Testis (tissue), 3 donors: ENCODE measurements around the gene RTN4IP1. TPM values are rescaled to one million over a fixed set of nuclear protein-coding genes. Genes with fewer than 3 reads are reported as not detected.

Source experiments
- DNase-seq: peaks from one replicate; pipeline ENCODE4 v3.0.0-alpha.2; 2019
- H3K27ac ChIP-seq, 2 donors: fragments of 200-600 bp; sonication (generic); one replicate each; pipeline ENCODE4 v1.5.1; 2019
- H3K27me3 ChIP-seq: fragments of 200-600 bp; sonication (generic); one replicate; pipeline ENCODE4 v1.5.1; 2019
- H3K36me3 ChIP-seq: fragments of 200-600 bp; sonication (generic); one replicate; pipeline ENCODE4 v1.5.1; 2017; ENCODE audit warnings: low read depth; ENCODE audit errors: missing control alignments
- H3K4me1 ChIP-seq: fragments of 200-600 bp; sonication (generic); one replicate; pipeline ENCODE4 v1.5.1; 2019
- H3K4me3 ChIP-seq, 2 donors: fragments of 200-600 bp; sonication (generic); one replicate each; pipeline ENCODE4 v1.5.1; 2017 to 2019
- H3K9me3 ChIP-seq: fragments of 200-600 bp; sonication (generic); one replicate; pipeline ENCODE4 v1.5.1; 2017
- CTCF ChIP-seq, 3 experiments: fragments of 450-650 bp in 2 of 3; fragments of 200-600 bp in 1 of 3; sonication (generic) in 1 of 3; IDR thresholded peaks; one replicate each; pipeline ENCODE4 v1.5.1; 2016 to 2019; ENCODE audit warnings: antibody characterized with exemption in 3 of 3, mild to moderate bottlenecking in 2 of 3, moderate library complexity in 1 of 3
- POLR2A ChIP-seq: fragments of 450-650 bp; IDR thresholded peaks from one replicate; pipeline ENCODE4 v1.6.1; 2017; ENCODE audit warnings: antibody characterized with exemption, mild to moderate bottlenecking, moderate library complexity
- WGBS, 2 donors: methylation state at CpG; one replicate each; pipeline ENCODE4 v1.1.5; 2018; 5-methylcytosine and 5-hydroxymethylcytosine counted together
- intact Hi-C: fragments of 100-400 bp; cut with DNase I; formaldehyde crosslinking; loops from one replicate; pipeline ENCODE4 v1.15.1; 2023; ENCODE audit warnings: low total_unique reads
- polyA plus RNA-seq: library from polyadenylated mRNA; stranded (reverse); fragments of 350-450 nt; fragmentation: Illumina TruSeq; extraction: RNeasy Lipid Tissue Mini Kit (QIAGEN cat#74804); gene quantifications from one replicate; pipeline ENCODE4 v1.2.3, GENCODE V29; 2014; ENCODE audit warnings: low read depth, low replicate concordance; ENCODE audit not compliant: insufficient read depth
- total RNA-seq, 2 donors: library from RNA; depleted of rRNA; stranded (reverse); fragments of >200 nt; gene quantifications; one replicate each; pipeline ENCODE4 v1.2.3, GENCODE V29; 2016

Gene RTN4IP1
- total and polyA plus RNA-seq, 3 donors from 2014 or later = 9.8 to 9.9 (median 9.9) TPM

DNA sequence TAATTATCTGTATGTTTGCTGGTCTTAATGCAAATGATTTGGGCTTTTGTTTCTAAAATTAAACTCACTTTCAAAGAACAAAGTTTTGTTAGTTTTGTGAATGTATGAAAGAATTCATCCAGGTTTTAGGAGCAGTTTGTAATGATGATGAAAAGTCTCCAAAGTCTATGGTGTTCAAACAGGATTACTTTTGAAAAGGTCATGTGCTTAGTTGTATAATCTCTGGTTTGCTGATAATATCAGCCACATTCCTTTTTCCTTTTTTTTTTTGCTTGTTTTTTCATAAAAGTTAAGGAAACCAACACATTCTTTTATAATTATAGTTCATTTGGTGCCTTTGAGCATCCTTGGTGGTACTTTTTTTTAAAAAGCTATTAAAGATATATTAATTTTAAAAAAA lies 88.9 kb downstream of the RTN4IP1 start:
- H3K27ac ChIP-seq = no peak overlapping the region
- no peaks in the 10 kb centered on the region for H3K9me3 ChIP-seq
- no peak overlapping the region for H3K4me3 ChIP-seq
- no peaks in the 10 kb centered on the region for H3K27me3 ChIP-seq
- H3K36me3 ChIP-seq = no peaks in the 10 kb centered on the region
- no peaks in the 10 kb centered on the region for H3K4me1 ChIP-seq
- intact Hi-C loops = no loop called here
- no peak for DNase-seq
- TF ChIP-seq POLR2A (no peak), CTCF (IDR thresholded peaks at IDR 0.05) (no peak)

DNA sequence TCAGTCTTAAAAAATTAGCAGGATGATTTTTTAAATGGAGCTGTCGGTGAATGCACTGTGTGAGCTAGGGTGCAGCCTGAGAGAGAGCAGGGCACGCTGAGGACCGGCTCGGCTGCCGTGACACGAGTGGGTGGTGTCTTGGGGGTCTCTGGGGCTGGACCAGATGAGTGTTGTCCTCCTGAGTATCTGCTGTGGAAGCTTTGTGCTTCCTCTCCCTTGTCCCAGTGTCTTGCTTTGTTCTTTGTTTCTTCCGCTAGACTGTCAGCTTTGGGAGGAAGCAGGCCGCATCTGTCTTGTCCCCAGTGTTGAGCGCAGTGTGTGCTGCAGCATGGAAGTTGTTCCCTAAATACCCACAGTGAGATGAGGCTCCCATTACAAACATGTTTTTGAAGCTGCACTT lies 89.4 kb downstream of the RTN4IP1 start:
- 81 to 83% methylated on average over 9 of the region's 9 CpGs for WGBS, 2 donors
- intact Hi-C loops = no loop called here
- TF ChIP-seq CTCF (IDR thresholded peaks at IDR 0.05) (no peak), POLR2A (no peak)
- no peaks in the 10 kb centered on the region for H3K4me1 ChIP-seq
- H3K27ac ChIP-seq = no peak overlapping the region
- DNase-seq = no peak
- H3K36me3 ChIP-seq = no peaks in the 10 kb centered on the region
- no peaks in the 10 kb centered on the region for H3K27me3 ChIP-seq
- H3K9me3 ChIP-seq = no peaks in the 10 kb centered on the region
- H3K4me3 ChIP-seq = no peak overlapping the region

- Histone ChIP-seq H3K9me3 (no peaks in the 10 kb centered on the region), H3K27ac (no peak overlapping the region), H3K4me3 (no peak overlapping the region), H3K27me3 (no peaks in the 10 kb centered on the region), H3K4me1 (no peaks in the 10 kb centered on the region), H3K36me3 (no peaks in the 10 kb centered on the region)
- TF ChIP-seq CTCF (IDR thresholded peaks at IDR 0.05) (no peak), POLR2A (no peak)
- WGBS, 2 donors = 59 to 78% methylated on average over 1 of the region's 1 CpG
- intact Hi-C loops = no loop called here
- no peak for DNase-seq
Observed at GRCh38 chr6:106538145-106538544, 91.2 kb downstream of the RTN4IP1 start.

- no peak for DNase-seq
- no peak for TF ChIP-seq CTCF (IDR thresholded peaks at IDR 0.05)
- Histone ChIP-seq H3K27ac (no peak overlapping the region), H3K4me1 (no peaks in the 10 kb centered on the region), H3K36me3 (no peaks in the 10 kb centered on the region), H3K9me3 (no peaks in the 10 kb centered on the region), H3K4me3 (no peak overlapping the region), H3K27me3 (no peaks in the 10 kb centered on the region)
- intact Hi-C loops = no loop called here
- WGBS, 2 donors = 71 to 75% methylated on average over 8 of the region's 8 CpGs
Observed at GRCh38 chr6:106537662-106538061, 91.6 kb downstream of the RTN4IP1 start.

- WGBS, 2 donors = 84 to 90% methylated on average over 2 of the region's 2 CpGs
- DNase-seq = no peak
- Histone ChIP-seq H3K36me3 (no peaks in the 10 kb centered on the region), H3K27me3 (no peaks in the 10 kb centered on the region), H3K27ac (no peak overlapping the region), H3K4me1 (no peaks in the 10 kb centered on the region), H3K9me3 (no peaks in the 10 kb centered on the region), H3K4me3 (no peak overlapping the region)
- no peak for TF ChIP-seq POLR2A
- TF ChIP-seq CTCF (IDR thresholded peaks at IDR 0.05) = no peak
- intact Hi-C loops = no loop called here
Observed at GRCh38 chr6:106536851-106537250, 92.4 kb downstream of the RTN4IP1 start.
